ENCODE results near the gene OR4A16.

OR4A16 gene

DNA sequence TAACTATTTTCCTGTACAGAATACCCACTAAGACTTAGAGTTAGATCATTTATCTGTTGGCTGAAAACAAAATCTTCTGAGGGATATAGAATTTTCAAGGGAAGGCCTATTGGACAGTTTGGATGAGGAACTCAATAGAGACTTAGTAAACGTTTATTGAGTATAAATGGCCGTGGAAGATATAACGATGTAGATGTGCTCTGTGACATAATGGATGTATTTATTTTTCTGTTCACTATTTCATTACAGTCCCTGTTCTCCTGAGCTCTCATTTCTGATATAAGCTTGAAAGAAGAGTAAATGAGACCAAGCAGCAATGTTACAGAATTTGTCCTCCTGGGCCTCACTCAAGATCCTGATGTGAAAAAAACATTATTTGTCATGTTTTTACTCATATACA lies at the start of gene OR4A16:
Gene OR4A16, plus strand, starts transcription at position 301 of the 400 bp plus-strand sequence. Its CDS starts 0 bp downstream, at position 301.
- no peak for DNase-seq

DNA sequence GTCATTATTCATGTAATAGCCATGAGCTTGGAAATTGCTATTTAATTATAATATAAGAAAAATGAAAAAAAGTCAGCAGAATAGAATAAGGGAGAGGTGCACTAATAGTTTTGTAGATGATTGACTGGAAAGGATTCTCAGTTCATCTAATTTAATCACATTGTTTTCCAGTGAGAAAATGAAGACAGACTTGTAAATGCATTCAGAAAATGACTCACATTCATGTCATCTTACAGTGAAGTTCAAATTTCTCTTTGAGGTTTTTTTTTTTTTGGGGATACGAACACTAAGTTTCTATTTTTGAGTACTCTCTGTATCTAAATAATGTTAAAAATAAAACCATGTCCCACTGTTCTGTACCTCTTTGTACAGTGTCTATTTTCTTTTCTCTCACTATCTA lies 18.5 kb upstream of the OR4A16 start:
- DNase-seq = no peak

DNA sequence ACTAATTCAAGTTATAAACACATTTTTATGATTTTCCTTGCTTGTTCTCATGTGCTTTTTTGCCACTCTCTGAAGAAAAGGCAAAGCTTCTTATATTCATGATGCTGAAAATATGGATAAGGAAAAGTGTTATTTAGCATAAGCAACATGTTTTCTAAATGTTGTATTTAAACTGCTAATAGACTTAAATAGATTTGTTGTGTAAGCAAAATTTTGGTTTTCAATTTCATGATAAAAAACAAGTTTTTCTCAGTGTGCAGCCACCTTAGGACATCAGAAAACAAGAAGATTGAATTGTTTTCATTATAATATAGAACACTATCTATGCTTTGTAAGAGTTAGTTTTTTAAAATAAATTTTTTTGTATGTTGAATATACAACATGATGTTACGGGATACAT lies 2.3 kb downstream of the OR4A16 start:
- no peak for DNase-seq

GRCh38 chr11:55349032-55349431 lies 6.0 kb downstream of the OR4A16 start:
- DNase-seq = no peak

DNA sequence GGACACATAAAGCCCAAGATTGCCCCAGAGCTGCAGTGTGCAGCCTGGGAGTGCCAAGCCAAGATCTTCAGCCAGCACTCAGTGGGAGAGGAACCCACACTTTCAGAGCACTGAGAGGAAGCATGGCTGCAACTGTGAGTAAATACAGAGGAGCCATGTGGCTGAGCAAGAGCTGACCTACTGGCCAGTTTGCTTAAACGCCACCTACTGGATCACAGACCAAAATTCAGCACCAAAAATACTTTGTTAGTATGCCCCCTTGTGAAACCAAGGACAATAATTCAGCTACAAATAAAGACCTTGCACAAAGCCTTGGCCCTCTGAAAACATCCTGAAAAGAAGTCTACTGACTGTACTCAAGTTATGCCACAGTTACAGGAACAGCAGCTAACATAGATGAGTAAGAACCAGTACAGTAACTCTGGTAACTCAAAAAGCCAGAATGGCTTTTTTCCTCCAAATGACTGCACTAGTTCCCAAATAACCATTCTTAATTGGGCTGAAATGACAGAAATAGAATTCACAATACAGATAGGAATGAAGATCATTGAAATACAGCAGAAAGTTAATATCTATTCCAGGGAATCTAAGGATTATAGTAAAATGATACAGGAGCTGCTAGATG lies 14.7 kb downstream of the OR4A16 start:
- no peak for DNase-seq

DNA sequence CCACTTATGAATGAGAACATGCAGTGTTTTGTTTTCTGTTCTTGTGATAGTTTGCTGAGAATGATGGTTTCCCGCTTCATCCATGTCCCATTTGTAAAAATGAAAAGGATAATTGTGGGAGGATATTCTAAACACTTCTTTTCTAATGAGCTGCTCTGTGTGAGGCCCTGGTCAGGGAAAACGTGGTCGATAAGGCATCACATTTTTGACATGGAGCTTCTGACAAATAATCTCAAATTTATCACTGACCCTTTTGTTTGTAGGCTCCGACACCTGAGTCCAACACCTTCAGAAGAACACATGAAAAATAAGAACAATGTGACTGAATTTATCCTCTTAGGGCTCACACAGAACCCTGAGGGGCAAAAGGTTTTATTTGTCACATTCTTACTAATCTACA lies 24.7 kb downstream of the OR4A16 start, which contains the start of gene OR4A15:
Gene OR4A15, plus strand, starts transcription at position 301 of the 400 bp plus-strand sequence. Its CDS starts 0 bp downstream, at position 301.
- no peak for DNase-seq
